GM12872 (cell line): Measurements from ENCODE around the gene KMT5B.

Experiments used
- TF ChIP-seq, protein P1 (sequence below): IDR thresholded peaks from 3 replicates; pipeline ENCODE4 v1.5.1; 2011; ENCODE audit warnings: low read depth, mild to moderate bottlenecking, low read length, moderate library complexity; ENCODE audit not compliant: insufficient read depth

Gene KMT5B

DNA sequence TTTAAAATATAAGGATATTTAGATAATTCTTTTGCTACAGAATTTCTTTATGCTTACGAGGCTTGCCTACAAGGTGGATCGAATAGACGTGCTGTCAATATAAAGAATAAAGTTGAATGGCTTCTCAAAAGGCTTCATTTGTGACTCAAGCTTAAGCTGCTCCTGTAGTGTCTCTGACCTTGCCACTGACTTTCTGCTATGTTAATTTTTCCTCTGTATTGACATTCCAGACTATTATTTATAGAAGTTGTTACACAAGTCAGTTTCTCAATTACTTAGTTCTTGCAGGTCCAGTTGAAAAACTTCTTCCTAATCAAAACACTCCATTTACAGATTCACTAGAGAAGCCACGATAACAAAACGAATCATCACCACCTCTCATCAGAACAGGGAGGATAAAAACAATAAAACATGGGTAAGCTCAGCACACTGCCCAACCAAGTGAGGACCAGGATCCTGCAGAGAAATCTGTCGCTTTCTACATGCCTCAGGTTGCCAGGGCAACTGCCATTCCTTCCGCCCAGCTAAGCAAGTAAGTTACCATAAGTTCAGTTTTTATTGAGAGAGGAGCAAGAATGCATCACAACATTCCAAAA, 52.9 kb downstream of the KMT5B start:
- TF ChIP-seq, protein P1, sequence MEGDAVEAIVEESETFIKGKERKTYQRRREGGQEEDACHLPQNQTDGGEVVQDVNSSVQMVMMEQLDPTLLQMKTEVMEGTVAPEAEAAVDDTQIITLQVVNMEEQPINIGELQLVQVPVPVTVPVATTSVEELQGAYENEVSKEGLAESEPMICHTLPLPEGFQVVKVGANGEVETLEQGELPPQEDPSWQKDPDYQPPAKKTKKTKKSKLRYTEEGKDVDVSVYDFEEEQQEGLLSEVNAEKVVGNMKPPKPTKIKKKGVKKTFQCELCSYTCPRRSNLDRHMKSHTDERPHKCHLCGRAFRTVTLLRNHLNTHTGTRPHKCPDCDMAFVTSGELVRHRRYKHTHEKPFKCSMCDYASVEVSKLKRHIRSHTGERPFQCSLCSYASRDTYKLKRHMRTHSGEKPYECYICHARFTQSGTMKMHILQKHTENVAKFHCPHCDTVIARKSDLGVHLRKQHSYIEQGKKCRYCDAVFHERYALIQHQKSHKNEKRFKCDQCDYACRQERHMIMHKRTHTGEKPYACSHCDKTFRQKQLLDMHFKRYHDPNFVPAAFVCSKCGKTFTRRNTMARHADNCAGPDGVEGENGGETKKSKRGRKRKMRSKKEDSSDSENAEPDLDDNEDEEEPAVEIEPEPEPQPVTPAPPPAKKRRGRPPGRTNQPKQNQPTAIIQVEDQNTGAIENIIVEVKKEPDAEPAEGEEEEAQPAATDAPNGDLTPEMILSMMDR, result no peak

DNA sequence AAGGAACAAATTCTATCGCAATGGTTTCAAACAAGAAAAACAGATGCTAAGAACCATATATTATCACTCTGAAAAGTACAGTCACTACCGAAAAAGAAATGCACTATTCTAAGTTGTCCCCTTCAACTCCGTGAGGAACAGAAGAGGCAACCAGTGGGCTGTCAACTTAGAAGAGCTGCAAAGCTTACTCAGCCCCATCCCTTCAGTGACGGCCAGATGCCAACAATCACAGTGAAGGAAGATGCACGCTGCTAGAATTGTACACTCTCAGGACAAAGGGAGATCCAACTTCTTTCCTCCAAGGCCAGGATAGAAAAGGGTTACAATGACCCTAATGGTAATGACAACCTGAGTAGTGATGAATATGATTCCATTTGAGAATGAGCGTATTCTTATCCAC, 53.4 kb downstream of the KMT5B start:
- TF ChIP-seq, protein P1, result no peak

DNA sequence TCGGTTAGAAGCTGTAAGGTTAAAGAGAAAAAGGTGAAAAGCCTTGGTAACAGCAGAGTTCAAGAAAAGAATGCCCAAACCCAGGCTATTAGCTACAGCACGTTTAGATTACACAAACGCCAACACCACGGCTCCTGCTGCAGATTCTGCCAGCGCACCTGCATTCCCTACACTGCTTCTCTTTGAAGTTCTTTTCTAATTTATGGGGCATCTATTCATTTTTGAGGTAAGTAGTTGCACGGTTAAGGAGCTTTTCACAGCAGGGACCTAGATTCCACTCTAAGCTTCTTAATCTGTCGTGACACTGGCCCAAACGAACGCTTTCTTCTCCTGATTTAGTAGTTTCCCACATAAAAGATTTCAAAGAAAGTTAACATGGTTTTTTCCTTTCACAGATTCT, 53.9 kb downstream of the KMT5B start:
- TF ChIP-seq, protein P1, result no peak

DNA sequence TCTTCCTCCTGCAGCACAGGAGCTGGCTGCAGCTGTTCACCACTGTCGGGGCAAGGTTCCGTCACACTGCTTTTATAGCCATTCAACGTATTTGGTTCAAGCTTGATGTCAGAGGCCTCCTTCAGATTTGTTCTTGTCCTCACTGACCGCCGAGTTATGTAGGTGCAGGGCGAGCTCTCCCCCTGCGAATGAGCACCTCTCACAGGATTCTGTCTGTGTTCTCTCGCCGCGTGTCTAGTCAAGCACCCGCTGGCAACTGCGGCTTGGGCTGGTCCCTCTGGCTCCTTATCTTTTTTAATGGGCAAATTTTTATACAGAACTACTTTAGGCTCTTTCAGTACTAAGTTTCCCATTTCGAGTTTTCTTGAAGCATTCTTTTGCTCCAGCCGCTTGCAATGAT, 54.5 kb downstream of the KMT5B start:
- TF ChIP-seq, protein P1, result no peak

DNA sequence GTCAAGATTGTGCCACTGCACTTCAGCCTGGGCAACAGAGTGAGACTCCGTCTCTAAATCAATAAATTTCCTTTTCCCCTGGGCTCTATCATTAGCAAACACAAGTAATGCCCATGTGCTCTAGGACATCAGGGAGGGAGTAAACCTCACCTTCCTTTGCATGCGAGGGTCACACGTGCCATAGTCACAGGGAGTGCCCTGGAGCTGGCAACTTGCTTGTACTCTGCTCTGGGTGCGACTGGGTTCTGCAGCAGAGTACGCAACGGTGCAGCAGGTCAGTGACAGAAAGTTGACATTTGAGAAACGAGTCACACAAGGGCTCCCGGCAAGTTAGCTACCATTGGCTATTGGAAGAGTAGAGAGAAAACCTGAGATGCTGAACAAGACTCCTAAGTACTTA, 59.4 kb downstream of the KMT5B start:
- TF ChIP-seq, protein P1, result no peak

DNA sequence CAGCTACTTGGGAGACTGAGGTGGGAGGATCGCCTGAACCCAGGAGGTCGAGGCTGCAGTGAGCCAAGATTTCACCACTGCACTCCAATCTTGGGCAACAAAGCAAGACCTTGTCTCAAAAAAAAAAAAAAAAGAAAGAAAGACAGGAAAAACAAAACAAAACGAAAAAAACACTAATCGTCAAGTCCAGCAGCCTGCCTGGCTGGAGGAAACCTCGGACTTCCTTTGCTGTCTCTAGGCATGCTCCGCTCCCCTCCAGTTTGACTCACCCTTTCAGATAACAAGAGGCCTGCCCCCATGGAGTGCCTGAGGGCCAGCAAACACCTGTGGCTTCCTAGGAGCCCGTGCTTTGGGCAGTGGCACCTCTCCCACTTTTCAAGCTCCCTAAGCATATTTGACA, 63.1 kb downstream of the KMT5B start:
- TF ChIP-seq, protein P1, result no peak

DNA sequence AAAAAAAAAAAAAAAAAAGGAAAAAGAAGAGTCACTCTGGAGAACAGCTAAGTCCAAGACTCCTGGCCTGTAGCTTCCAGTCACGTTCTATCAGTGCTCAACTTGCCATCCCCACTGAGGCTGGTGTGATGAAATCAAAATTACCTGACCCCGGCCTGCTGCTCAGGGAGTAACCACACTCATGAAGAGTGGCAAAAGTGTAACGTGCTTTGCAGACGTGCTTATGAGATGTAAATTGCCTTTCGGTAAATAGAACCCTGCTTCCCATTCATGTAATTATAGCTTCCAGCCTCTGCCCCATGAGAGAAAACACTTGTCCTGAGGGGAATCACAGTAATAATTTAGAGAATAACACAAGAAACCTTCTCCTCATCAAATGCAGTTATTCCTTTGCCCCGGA, 63.7 kb downstream of the KMT5B start:
- TF ChIP-seq, protein P1, result no peak
